Cerebellar cortex (tissue), 1 donor: Measurements from ENCODE around the gene POLR2E.
A peak's percentile ranks its signal among the peaks of the same experiment; 100 is the strongest.

Experiments used
- DNase-seq: peaks from one replicate; pipeline ENCODE4 v3.0.0-alpha.2; 2015; ENCODE audit warnings: low spot score

Gene POLR2E

GRCh38 chr19:1093811-1094553, 1.2 kb downstream of the POLR2E start:
- no peak for DNase-seq

GRCh38 chr19:1093330-1093729, 1.8 kb downstream of the POLR2E start:
- DNase-seq: no peak

GRCh38 chr19:1091544-1092175, 3.5 kb downstream of the POLR2E start:
- DNase-seq: no peak

GRCh38 chr19:1090731-1091543, 4.2 kb downstream of the POLR2E start:
- DNase-seq: no peak

- no peak for DNase-seq
Observed at GRCh38 chr19:1089891-1090290, 5.3 kb downstream of the POLR2E start.

GRCh38 chr19:1089126-1089771, 5.9 kb downstream of the POLR2E start:
- DNase-seq: no peak

- no peak for DNase-seq
Observed at GRCh38 chr19:1088416-1089010, 6.7 kb downstream of the POLR2E start.

GRCh38 chr19:1087813-1088415, 7.3 kb downstream of the POLR2E start:
- no peak for DNase-seq

GRCh38 chr19:1086613-1087012, 8.6 kb downstream of the POLR2E start:
- no peak for DNase-seq

GRCh38 chr19:1085676-1086442, 9.3 kb downstream of the POLR2E start:
- DNase-seq: no peak

GRCh38 chr19:1085053-1085658, 10.0 kb downstream of the POLR2E start:
- no peak for DNase-seq

- DNase-seq: no peak
Observed at GRCh38 chr19:1084024-1084868, 10.9 kb downstream of the POLR2E start.

GRCh38 chr19:1082928-1083816, 12.0 kb downstream of the POLR2E start:
- DNase-seq: no peak

GRCh38 chr19:1082165-1082927, 12.8 kb downstream of the POLR2E start:
- peak; percentile 28 for DNase-seq

- no peak for DNase-seq
Observed at GRCh38 chr19:1081301-1082164, 13.6 kb downstream of the POLR2E start.

- no peak for DNase-seq
Observed at GRCh38 chr19:1080360-1081161, 14.6 kb downstream of the POLR2E start.
